Cardiac fibroblast (primary cell): ENCODE data around the gene SPHKAP.

ENCODE experiments used
- DNase-seq, 2 donors: peaks; one replicate each; pipeline versions ENCODE4 v3.0.0 to v3.0.0-alpha.2; 2010; ENCODE audit warnings: low read depth in 2 of 2
- H3K4me3 ChIP-seq, 2 donors: replicated peaks in 1 of 2; 1 replicate in 1 of 2; 2 replicates in 1 of 2; pipeline ENCODE4 v1.5.1; 2011; ENCODE audit warnings: low read depth in 2 of 2, low read length in 2 of 2, mild to moderate bottlenecking in 2 of 2, moderate library complexity in 1 of 2
- CTCF ChIP-seq: IDR thresholded peaks from one replicate; pipeline ENCODE4 v1.5.1; 2011; ENCODE audit warnings: low read depth, mild to moderate bottlenecking, low read length, inconsistent platforms

SPHKAP gene

DNA sequence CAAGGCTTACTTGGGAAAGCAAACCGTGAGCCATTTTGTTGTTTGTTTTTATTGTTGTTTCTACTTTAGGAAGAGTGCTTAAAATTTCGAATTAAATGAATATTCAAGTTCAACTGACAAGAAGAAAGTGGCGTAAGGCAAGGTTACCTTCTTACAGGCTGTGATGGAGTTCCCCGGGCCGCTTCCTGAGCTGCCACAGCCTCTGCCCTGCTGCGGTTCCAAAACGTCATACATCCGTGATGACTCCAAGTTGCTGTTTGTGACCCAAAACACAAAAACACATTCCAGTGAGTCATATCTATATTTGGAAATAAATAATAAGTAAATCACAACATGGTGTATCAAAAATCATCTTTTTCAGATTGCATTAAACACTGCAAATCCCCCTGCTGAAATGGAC lies 49.7 kb downstream of the SPHKAP start:
- TF ChIP-seq CTCF: no peak
- DNase-seq: peak in 1 of 2 donors; percentile 43
- H3K4me3 ChIP-seq: no peak overlapping the region

GRCh38 chr2:228126401-228126800 lies 55.1 kb downstream of the SPHKAP start:
- TF ChIP-seq CTCF: no peak
- H3K4me3 ChIP-seq: no peak overlapping the region
- DNase-seq: no peak

GRCh38 chr2:228118940-228119339 lies 62.5 kb downstream of the SPHKAP start:
- no peak overlapping the region for H3K4me3 ChIP-seq
- no peak for DNase-seq
- TF ChIP-seq CTCF: no peak

DNA sequence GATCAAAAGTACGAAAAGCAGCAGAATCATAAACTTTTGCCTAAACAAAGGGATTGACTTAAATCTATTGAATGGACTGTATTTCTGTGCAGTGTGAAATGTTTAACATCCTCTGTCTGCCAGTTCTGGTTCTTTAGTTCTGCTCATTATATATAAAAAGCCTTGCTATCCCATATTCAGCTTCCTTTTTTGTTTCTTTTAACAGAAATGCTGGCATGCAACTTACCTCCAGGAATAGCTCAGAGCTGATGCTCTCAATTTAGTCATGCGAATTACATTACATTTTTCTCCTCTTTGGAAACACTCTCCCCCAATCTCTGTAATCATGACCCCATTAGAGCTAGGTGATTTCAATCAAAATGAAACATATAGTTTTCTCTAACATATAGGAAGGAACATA lies 73.6 kb downstream of the SPHKAP start:
- DNase-seq: no peak
- no peak for TF ChIP-seq CTCF
- H3K4me3 ChIP-seq: no peak overlapping the region

- H3K4me3 ChIP-seq: no peak overlapping the region
- no peak for TF ChIP-seq CTCF
- DNase-seq: no peak
Observed at GRCh38 chr2:228105526-228106250, 75.8 kb downstream of the SPHKAP start.

GRCh38 chr2:228104215-228104614 lies 77.3 kb downstream of the SPHKAP start:
- DNase-seq: no peak
- H3K4me3 ChIP-seq: no peak overlapping the region
- TF ChIP-seq CTCF: no peak

DNA sequence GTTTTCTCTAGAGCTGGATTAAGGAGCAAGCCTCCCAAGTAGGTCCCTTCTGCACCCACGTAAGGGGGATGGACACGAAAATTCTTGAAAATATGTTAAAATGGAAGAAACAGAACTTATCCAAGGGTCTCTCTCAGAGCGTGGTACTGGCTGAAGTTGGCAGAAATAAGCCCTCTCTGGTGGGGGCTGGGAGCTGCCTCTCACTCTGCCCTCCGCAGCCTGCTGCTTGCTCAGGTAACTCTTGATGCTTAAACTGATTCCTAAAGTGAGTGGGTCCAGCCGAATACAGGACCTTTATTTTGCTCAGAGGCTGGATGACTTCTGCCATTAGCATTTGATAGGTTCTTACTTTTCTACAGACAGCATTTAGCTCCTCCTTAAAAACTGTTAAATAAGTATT lies 78.1 kb downstream of the SPHKAP start:
- no peak overlapping the region for H3K4me3 ChIP-seq
- TF ChIP-seq CTCF: no peak

More for the DNA sequence above, 78.1 kb downstream of the SPHKAP start:
- no peak for DNase-seq
